Loucy (cell line): Measurements from ENCODE around the gene MST1R.

Experiments used
- H2AFZ ChIP-seq: fragments of 200-600 bp; sonication (generic); 2 replicates; pipeline ENCODE4 v1.6.0; 2016; ENCODE audit warnings: antibody characterized with exemption, mild to moderate bottlenecking, low read length, moderate library complexity
- H3F3A ChIP-seq: fragments of 200-600 bp; 2 replicates; pipeline ENCODE4 v1.6.0; 2016; ENCODE audit warnings: antibody characterized with exemption, low read depth, mild to moderate bottlenecking
- H3K27me3 ChIP-seq: fragments of 200-600 bp; sonication (generic); 2 replicates; pipeline ENCODE4 v1.6.1; 2014; ENCODE audit warnings: low read length, mild to moderate bottlenecking; ENCODE audit not compliant: insufficient read depth, poor library complexity, severe bottlenecking
- H3K36me3 ChIP-seq: fragments of 200-600 bp; sonication (generic); 2 replicates; pipeline ENCODE4 v1.6.1; 2016; ENCODE audit warnings: low read length; ENCODE audit not compliant: insufficient read depth
- H3K4me1 ChIP-seq: fragments of 200-600 bp; sonication (generic); 2 replicates; pipeline ENCODE4 v1.5.1; 2014; ENCODE audit warnings: low read length, mild to moderate bottlenecking; ENCODE audit not compliant: insufficient read depth, poor library complexity, severe bottlenecking
- H3K4me2 ChIP-seq: fragments of 200-600 bp; sonication (generic); 2 replicates; pipeline ENCODE4 v1.6.0; 2014; ENCODE audit warnings: antibody characterized with exemption, low read length, low read depth, mild to moderate bottlenecking; ENCODE audit not compliant: poor library complexity, severe bottlenecking
- H3K4me3 ChIP-seq: fragments of 200-600 bp; sonication (generic); 2 replicates; pipeline ENCODE4 v1.5.1; 2014; ENCODE audit warnings: low read length, mild to moderate bottlenecking, mixed read lengths; ENCODE audit not compliant: poor library complexity, severe bottlenecking
- H3K79me2 ChIP-seq: fragments of 200-600 bp; sonication (generic); 2 replicates; pipeline ENCODE4 v1.6.1; 2014; ENCODE audit warnings: low read length; ENCODE audit not compliant: insufficient read depth
- H3K9ac ChIP-seq: fragments of 200-600 bp; sonication (generic); 2 replicates; pipeline ENCODE4 v1.6.0; 2014; ENCODE audit warnings: mild to moderate bottlenecking, low read depth, low read length, moderate library complexity; ENCODE audit not compliant: poor library complexity, severe bottlenecking
- H3K9me2 ChIP-seq: fragments of 200-600 bp; sonication (generic); replicated peaks from 2 replicates; pipeline ENCODE4 v1.6.1; 2016; ENCODE audit warnings: low read depth, low read length, mixed read lengths
- H3K9me3 ChIP-seq: fragments of 200-600 bp; sonication (generic); 2 replicates; pipeline ENCODE4 v1.6.1; 2014; ENCODE audit warnings: mild to moderate bottlenecking, antibody characterized with exemption, low read length, low read depth; ENCODE audit not compliant: insufficient read depth
- H4K20me1 ChIP-seq: fragments of 200-600 bp; sonication (generic); 2 replicates; pipeline ENCODE4 v1.6.0; 2014; ENCODE audit warnings: antibody characterized with exemption, low read length, mild to moderate bottlenecking; ENCODE audit not compliant: insufficient read depth, poor library complexity, severe bottlenecking
- CTCF ChIP-seq: fragments of 200-600 bp; sonication (generic); conservative IDR thresholded peaks from 2 replicates; pipeline ENCODE4 v1.5.1; 2014; ENCODE audit warnings: mild to moderate bottlenecking, antibody characterized with exemption, low read length
- EZH2phosphoT487 ChIP-seq: fragments of 200-600 bp; IDR thresholded peaks from 2 replicates; pipeline ENCODE4 v1.6.1; 2018; ENCODE audit warnings: antibody characterized with exemption, mild to moderate bottlenecking, moderate library complexity, borderline replicate concordance

Gene MST1R

DNA sequence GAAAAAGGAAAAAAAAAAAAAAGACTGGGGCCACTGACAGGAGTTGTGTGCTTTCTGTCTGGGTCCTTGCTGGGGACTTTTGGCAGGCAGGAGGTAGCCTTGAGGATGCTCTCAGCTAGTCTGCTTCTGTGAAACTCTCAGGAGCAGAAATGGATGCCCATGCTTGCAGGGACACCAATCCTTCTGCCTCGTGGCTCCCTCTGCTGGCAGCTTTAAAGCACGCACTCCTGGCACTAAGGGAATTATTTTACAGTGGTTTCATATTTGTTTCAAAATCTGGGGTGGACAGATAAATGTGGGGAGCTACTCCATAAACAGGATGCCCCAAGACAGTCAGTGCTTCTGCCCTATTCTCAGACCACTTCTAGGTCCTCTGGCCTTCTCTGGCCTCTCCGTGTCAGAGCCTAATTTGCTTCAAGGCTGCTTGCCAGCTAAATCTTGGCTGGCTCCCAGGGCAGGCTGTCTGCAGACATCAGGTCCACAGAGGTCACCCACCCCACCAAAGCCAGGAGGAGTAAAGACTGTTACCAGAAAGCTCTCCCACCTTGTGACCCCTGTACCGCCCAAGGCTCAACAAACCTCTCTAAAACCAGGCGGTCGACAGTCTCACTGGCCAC, 64.4 kb downstream of the MST1R start:
- H3K4me3 ChIP-seq = no peak overlapping the region
- no peaks in the 10 kb centered on the region for H3K9me3 ChIP-seq
- peaks cover 6% of the 10 kb centered on the region; the same call in 1 of the 2 replicates for H3K36me3 ChIP-seq
- H3K4me1 ChIP-seq = peaks cover 12% of the 10 kb centered on the region
- H3F3A ChIP-seq = no peaks in the 10 kb centered on the region
- no peak overlapping the region for H3K9ac ChIP-seq
- H2AFZ ChIP-seq = no peak overlapping the region
- no peak overlapping the region for H3K4me2 ChIP-seq
- no peaks in the 10 kb centered on the region for H3K9me2 ChIP-seq
- peak; percentile 96 for TF ChIP-seq CTCF
- TF ChIP-seq EZH2phosphoT487 = no peak
- H4K20me1 ChIP-seq = no peaks in the 10 kb centered on the region
- H3K27me3 ChIP-seq = no peaks in the 10 kb centered on the region
- H3K79me2 ChIP-seq = no peaks in the 10 kb centered on the region
